Sigmoid colon (tissue), 4 donors: Measurements from ENCODE around the gene UBC.

Experiments
- EP300 ChIP-seq, 4 donors: sonication (generic); formaldehyde crosslinking; IDR thresholded peaks; one replicate each; pipeline ENCODE4 v1.6.1; 2017; ENCODE audit warnings: antibody characterized with exemption in 4 of 4
- POLR2A ChIP-seq, 2 donors: fragments of 450-650 bp; IDR thresholded peaks; one replicate each; pipeline ENCODE4 v1.6.1; 2016; ENCODE audit warnings: antibody characterized with exemption in 2 of 2, mild to moderate bottlenecking in 2 of 2, moderate library complexity in 2 of 2
- POLR2AphosphoS5 ChIP-seq, 4 donors: sonication (generic); formaldehyde crosslinking; IDR thresholded peaks; one replicate each; pipeline ENCODE4 v1.6.1; 2017; ENCODE audit warnings: antibody characterized with exemption in 4 of 4
- TF ChIP-seq, protein P1 (sequence below), 4 experiments: fragments of 450-650 bp in 3 of 4; fragments of 200-600 bp in 1 of 4; IDR thresholded peaks; one replicate each; pipeline ENCODE4 v1.5.1; 2016 to 2019; ENCODE audit warnings: antibody characterized with exemption in 4 of 4, mild to moderate bottlenecking in 3 of 4, moderate library complexity in 2 of 4

DNA sequence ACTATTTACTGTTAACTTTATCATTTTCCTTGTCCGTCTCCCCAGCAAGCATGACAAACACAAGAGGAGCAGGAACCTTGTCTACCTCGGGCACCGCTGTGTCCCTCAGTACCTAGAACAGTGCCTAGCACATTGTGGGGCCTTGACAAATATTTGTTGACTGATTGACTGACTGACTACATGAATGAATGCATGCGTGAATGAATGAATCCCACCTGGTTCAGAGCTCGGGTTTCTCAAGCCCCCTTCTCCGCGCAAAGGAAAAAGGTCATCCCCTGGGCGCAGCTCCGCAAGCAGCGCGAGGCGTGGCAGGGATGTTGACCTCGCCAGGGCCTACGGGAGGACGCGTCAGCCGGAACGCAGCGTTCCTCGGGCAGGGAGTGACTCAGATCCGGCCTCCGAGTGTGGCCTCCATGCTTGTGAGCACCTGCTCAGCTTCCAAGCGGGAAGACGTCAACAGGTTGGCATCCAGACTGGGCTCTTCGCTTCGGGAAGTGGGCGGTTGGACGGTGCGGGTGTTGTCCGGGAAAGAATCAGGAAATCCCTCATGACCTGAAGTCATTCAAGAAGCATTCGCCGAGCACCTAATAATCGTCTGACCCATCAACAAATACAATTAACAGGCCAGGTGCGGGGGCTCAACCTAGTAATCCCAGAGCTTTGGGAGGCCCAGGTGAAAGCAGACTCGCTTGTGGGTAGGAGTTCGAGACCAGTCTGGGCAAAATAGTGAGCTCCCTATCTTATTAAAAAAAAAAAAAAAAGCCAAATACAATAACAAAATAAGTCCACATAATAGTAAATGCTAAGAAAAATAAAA lies 13.9 kb upstream of the UBC start:
- peak; percentile 61 to 94 (median 76) for TF ChIP-seq POLR2AphosphoS5 (IDR thresholded peaks at IDR 0.05)
- peak; percentile 67 to 95 (median 84) for TF ChIP-seq EP300 (IDR thresholded peaks at IDR 0.05)
- TF ChIP-seq, protein P1, sequence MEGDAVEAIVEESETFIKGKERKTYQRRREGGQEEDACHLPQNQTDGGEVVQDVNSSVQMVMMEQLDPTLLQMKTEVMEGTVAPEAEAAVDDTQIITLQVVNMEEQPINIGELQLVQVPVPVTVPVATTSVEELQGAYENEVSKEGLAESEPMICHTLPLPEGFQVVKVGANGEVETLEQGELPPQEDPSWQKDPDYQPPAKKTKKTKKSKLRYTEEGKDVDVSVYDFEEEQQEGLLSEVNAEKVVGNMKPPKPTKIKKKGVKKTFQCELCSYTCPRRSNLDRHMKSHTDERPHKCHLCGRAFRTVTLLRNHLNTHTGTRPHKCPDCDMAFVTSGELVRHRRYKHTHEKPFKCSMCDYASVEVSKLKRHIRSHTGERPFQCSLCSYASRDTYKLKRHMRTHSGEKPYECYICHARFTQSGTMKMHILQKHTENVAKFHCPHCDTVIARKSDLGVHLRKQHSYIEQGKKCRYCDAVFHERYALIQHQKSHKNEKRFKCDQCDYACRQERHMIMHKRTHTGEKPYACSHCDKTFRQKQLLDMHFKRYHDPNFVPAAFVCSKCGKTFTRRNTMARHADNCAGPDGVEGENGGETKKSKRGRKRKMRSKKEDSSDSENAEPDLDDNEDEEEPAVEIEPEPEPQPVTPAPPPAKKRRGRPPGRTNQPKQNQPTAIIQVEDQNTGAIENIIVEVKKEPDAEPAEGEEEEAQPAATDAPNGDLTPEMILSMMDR (IDR thresholded peaks at IDR 0.05): no peak
- TF ChIP-seq POLR2A (IDR thresholded peaks at IDR 0.05): no peak
